Naive thymus-derived CD4-positive, alpha-beta T cell (primary cell): ENCODE results near the gene DPYSL4. TPM values are rescaled to one million over a fixed set of nuclear protein-coding genes. Genes with fewer than 3 reads are reported as not detected.

Experiments
- ATAC-seq: fragments of 150-1000 bp; cut with Tn5 transposase; 2 replicates; pipeline ENCODE4 v1.10.0; 2021; ENCODE audit warnings: mild to moderate bottlenecking, moderate library complexity
- CTCF ChIA-PET: fragments of 350-600 bp; sonication (Branson Sonifier 250); formaldehyde crosslinking; loops from one replicate; lab custom pipeline; 2021; ENCODE audit warnings: antibody characterized with exemption; lab: Charles Lee
- POLR2A ChIA-PET: fragments of 350-600 bp; sonication (Branson Sonifier 250); formaldehyde crosslinking; loops from one replicate; lab custom pipeline; 2021; ENCODE audit warnings: antibody characterized with exemption, inconsistent platforms; lab: Charles Lee
- DNase-seq, 9 donors: peaks; one replicate each; pipeline versions ENCODE4 v3.0.0 to v3.0.0-alpha.2; 2020 to 2022; ENCODE audit warnings: mixed read lengths in 1 of 9
- H3K27ac ChIP-seq: one replicate; pipeline ENCODE4 v1.7.0; 2013; ENCODE audit warnings: mild to moderate bottlenecking, low read depth, low read length, moderate library complexity
- H3K27me3 ChIP-seq, 2 donors: one replicate each; pipeline ENCODE4 v1.7.0; 2013; ENCODE audit warnings: low read length in 2 of 2, mild to moderate bottlenecking in 2 of 2, moderate library complexity in 2 of 2; ENCODE audit not compliant: control insufficient read depth in 2 of 2, insufficient read depth in 2 of 2
- H3K36me3 ChIP-seq, 3 experiments: 1 replicate in 2 of 3; 2 replicates in 1 of 3; pipeline ENCODE4 v1.7.0; 2013; ENCODE audit warnings: low read length in 3 of 3, mild to moderate bottlenecking in 3 of 3, moderate library complexity in 1 of 3; ENCODE audit not compliant: insufficient read depth in 3 of 3, control insufficient read depth in 2 of 3
- H3K4me1 ChIP-seq, 2 donors: one replicate each; pipeline ENCODE4 v1.7.0; 2013; ENCODE audit warnings: low read length in 2 of 2, mild to moderate bottlenecking in 2 of 2, moderate library complexity in 1 of 2; ENCODE audit not compliant: control insufficient read depth in 2 of 2, insufficient read depth in 2 of 2
- H3K4me3 ChIP-seq: 2 replicates; pipeline ENCODE4 v1.7.0; 2013; ENCODE audit warnings: mild to moderate bottlenecking, low read length
- H3K9me3 ChIP-seq, 3 experiments: 1 replicate in 2 of 3; 2 replicates in 1 of 3; pipeline ENCODE4 v1.7.0; 2013; ENCODE audit warnings: low read length in 3 of 3; ENCODE audit not compliant: control insufficient read depth in 2 of 3
- H3K27ac Mint-ChIP-seq, 9 donors: one replicate each; pipeline ENCODE4 v1.8.0; 2020 to 2022; ENCODE audit warnings: mixed read lengths in 9 of 9, mild to moderate bottlenecking in 8 of 9, moderate library complexity in 5 of 9, inconsistent platforms in 2 of 9
- H3K27me3 Mint-ChIP-seq, 5 donors: one replicate each; pipeline ENCODE4 v1.8.0; 2021 to 2022; ENCODE audit warnings: mixed read lengths in 5 of 5, mild to moderate bottlenecking in 1 of 5
- H3K36me3 Mint-ChIP-seq, 5 donors: one replicate each; pipeline ENCODE4 v1.8.0; 2020 to 2022; ENCODE audit warnings: mixed read lengths in 5 of 5, mild to moderate bottlenecking in 3 of 5, inconsistent platforms in 1 of 5
- H3K4me1 Mint-ChIP-seq, 7 donors: one replicate each; pipeline ENCODE4 v1.8.0; 2020 to 2022; ENCODE audit warnings: mixed read lengths in 7 of 7, mild to moderate bottlenecking in 3 of 7, inconsistent platforms in 1 of 7
- H3K4me3 Mint-ChIP-seq, 10 donors: one replicate each; pipeline ENCODE4 v1.8.0; 2020 to 2022; ENCODE audit warnings: mild to moderate bottlenecking in 10 of 10, mixed read lengths in 10 of 10, moderate library complexity in 6 of 10, inconsistent platforms in 2 of 10
- H3K9me3 Mint-ChIP-seq, 11 donors: one replicate each; pipeline ENCODE4 v1.8.0; 2020 to 2022; ENCODE audit warnings: mixed read lengths in 11 of 11, mild to moderate bottlenecking in 4 of 11, inconsistent platforms in 1 of 11, moderate library complexity in 1 of 11
- intact Hi-C, 2 donors: fragments of 100-400 bp; cut with micrococcal nuclease; formaldehyde crosslinking; loops; one replicate each; pipeline ENCODE4 v1.15.1; 2023
- polyA plus RNA-seq, 2 donors: library from polyadenylated mRNA; unstranded; fragments of 300-500 nt; fragmentation: Illumina TruSeq; gene quantifications; one replicate each; pipeline ENCODE4 v1.2.3, GENCODE V29; 2021
- total RNA-seq, 6 experiments: library from RNA in 5 of 6; stranded (reverse) in 5 of 6; gene quantifications; 1 replicate in 5 of 6; 2 replicates in 1 of 6; pipeline ENCODE4 v1.2.3 and lab custom pipeline; 2021 to 2026

DPYSL4 gene
- total and polyA plus RNA-seq, 7 experiments from 2014 or later = 0.35 to 60.0 (median 9.4) TPM

DNA sequence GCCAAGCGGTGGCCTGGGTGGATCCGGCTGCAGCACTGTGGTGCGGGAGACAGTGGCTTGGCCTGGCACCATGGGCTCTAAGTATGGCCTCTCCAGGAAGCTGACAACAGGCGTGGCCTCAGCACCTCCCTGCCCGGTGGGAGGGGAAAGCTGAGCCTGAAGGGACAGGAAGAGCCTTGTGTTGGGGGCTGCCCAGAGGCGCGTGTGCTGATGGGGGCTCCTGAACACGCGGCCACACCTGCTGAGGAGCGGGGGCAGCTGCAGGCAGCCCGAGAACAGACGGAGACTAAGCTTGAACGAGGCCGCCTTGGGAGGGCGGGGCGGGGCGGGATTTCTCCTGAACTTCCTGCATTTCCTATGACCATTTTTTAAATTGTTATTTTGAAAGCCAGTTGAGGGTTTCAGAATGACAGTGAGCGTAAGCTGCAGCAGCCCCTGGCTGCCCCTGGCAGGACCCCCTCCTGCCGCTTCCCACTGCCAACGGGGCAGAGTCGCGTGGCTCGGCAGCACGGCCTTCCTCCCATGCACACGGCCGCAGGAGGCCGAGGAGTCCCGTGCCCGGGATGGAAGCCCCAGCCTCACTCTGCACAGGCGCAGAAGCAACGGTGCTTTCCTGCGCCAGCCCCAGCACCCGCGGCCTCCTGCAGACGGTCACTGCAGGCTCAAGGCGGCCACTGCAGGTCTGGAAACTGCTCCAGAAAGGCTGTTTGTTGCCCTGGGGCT is 43.2 kb downstream of the DPYSL4 start:
- H3K9me3 ChIP-seq = no peaks in the 10 kb centered on the region
- H3K36me3 Mint-ChIP-seq = peaks cover 0 to 10% (median 2%) of the 10 kb centered on the region in 5 donors
- CTCF ChIA-PET = no interaction called here
- H3K27me3 ChIP-seq = no peaks in the 10 kb centered on the region
- no peaks in the 10 kb centered on the region for H3K27me3 Mint-ChIP-seq
- peaks cover 0 to 2% (median 0%) of the 10 kb centered on the region in 11 donors for H3K9me3 Mint-ChIP-seq
- POLR2A ChIA-PET = interaction anchor here (0.6 kb wide), 1 partner anchor 1341 kb away, joined by 3 read pairs; no protein-coding TSS in a partner anchor
- intact Hi-C loops = loop anchor here (1.0 to 5.0 kb wide), 2 partner anchors 77 to 102 kb away; partner anchors contain the start of genes LRRC27 (in 1 of the 2) and STK32C (in 1 of the 2)
- DNase-seq = peak in 7 of 9 donors; percentile 8 to 41 (median 35)
- peaks cover 22 to 51% (median 33%) of the 10 kb centered on the region in 7 donors for H3K4me1 Mint-ChIP-seq
- peaks cover 0 to 10% of the 10 kb centered on the region in 2 donors for H3K4me1 ChIP-seq
- ATAC-seq = peak; percentile 52
- peak overlapping the region; percentile 57 for H3K27ac ChIP-seq
- H3K4me3 ChIP-seq = peak overlapping the region; percentile 44
- H3K4me3 Mint-ChIP-seq = peak overlapping the region; percentile 76 to 90 (median 86)
- no peaks in the 10 kb centered on the region for H3K36me3 ChIP-seq
- peak overlapping the region; percentile 85 to 96 (median 92) for H3K27ac Mint-ChIP-seq

DNA sequence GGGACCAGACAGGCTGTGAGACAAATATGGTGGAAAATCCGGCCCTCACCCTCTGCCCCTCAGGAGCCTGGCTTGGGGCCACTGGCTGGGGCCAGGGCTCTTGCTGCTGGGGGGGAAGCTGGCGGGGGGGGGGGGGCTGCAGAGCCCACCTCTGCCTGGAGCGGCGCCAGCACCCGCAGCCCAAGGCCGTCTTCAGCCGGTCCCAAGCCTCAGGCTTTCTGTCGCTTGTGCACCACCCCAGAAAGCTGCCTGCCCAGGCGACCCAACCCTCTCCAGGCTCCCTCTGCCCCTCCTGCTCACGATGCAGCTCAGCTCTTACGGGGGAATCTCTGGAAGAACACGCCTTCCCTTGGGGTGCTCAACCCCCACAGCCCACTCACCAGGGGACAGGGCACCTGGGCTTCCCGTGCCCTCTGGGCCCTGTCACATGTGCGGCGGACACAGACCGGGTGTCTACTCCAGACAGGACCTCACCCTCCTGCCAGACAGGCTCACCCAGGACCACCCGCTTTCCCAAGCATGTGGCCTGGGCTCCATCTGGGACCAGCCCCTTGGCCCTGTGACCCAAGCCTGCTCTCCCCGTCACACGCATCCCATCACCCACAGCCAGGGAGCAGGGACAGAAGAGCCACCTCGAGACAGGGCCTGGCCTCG is 43.9 kb downstream of the DPYSL4 start:
- peak overlapping the region in 8 of 9 donors; percentile 8 to 96 (median 92) for H3K27ac Mint-ChIP-seq
- Histone ChIP-seq H3K4me1 (peaks cover 0 to 10% of the 10 kb centered on the region in 2 donors), H3K27me3 (no peaks in the 10 kb centered on the region), H3K4me3 (no peak overlapping the region), H3K27ac (peak overlapping the region; percentile 57), H3K36me3 (no peaks in the 10 kb centered on the region), H3K9me3 (no peaks in the 10 kb centered on the region)
- H3K4me3 Mint-ChIP-seq = peak overlapping the region in 9 of 10 donors; percentile 82 to 90 (median 86)
- ChIA-PET CTCF (no interaction called here), POLR2A (no interaction called here)
- no peaks in the 10 kb centered on the region for H3K27me3 Mint-ChIP-seq
- peaks cover 22 to 51% (median 33%) of the 10 kb centered on the region in 7 donors for H3K4me1 Mint-ChIP-seq
- intact Hi-C loops = loop anchor here (1.0 to 5.0 kb wide), 2 partner anchors 77 to 102 kb away; partner anchors contain the start of genes LRRC27 (in 1 of the 2) and STK32C (in 1 of the 2)
- ATAC-seq (no peak), DNase-seq (peak in 1 of 9 donors; percentile 6)
- peaks cover 0 to 7% (median 2%) of the 10 kb centered on the region in 5 donors for H3K36me3 Mint-ChIP-seq
- peaks cover 0 to 2% (median 0%) of the 10 kb centered on the region in 11 donors for H3K9me3 Mint-ChIP-seq

DNA sequence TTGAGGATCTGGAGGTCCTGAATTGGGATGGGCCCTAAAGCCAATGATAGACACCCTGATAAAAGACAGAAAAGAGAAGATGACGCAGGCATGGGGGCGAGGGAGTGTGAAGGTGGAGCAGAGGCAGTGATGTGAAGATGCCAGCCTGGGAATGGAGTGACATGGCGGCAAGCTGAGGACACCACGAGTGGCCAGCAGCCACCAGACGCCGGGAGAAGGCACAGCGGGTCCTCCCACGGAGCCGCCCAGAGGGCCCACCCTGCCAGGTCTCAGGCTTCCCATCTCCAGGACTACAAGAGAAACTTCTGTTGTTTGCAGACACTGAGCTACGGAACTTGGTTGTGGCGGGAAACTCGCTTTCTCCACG is 44.9 kb downstream of the DPYSL4 start:
- Mint-ChIP-seq H3K9me3 (peaks cover 0 to 2% (median 0%) of the 10 kb centered on the region in 11 donors), H3K27me3 (no peaks in the 10 kb centered on the region), H3K4me1 (peaks cover 22 to 51% (median 33%) of the 10 kb centered on the region in 7 donors), H3K36me3 (peaks cover 0 to 7% (median 2%) of the 10 kb centered on the region in 5 donors), H3K27ac (peak overlapping the region in 7 of 9 donors; percentile 15 to 92 (median 83)), H3K4me3 (peak overlapping the region in 7 of 10 donors; percentile 10 to 85 (median 67))
- H3K36me3 ChIP-seq = no peaks in the 10 kb centered on the region
- H3K27me3 ChIP-seq = no peaks in the 10 kb centered on the region
- peaks cover 0 to 10% of the 10 kb centered on the region in 2 donors for H3K4me1 ChIP-seq
- no peak overlapping the region for H3K27ac ChIP-seq
- ATAC-seq (no peak), DNase-seq (peak in 1 of 9 donors; percentile 3)
- intact Hi-C loops = loop anchor here in 1 of 2 donors (5.0 kb wide), 1 partner anchor 76 kb away; the partner anchor contains the start of gene STK32C
- H3K4me3 ChIP-seq = no peak overlapping the region
- POLR2A ChIA-PET = no interaction called here
- CTCF ChIA-PET = no interaction called here
- H3K9me3 ChIP-seq = no peaks in the 10 kb centered on the region

DNA sequence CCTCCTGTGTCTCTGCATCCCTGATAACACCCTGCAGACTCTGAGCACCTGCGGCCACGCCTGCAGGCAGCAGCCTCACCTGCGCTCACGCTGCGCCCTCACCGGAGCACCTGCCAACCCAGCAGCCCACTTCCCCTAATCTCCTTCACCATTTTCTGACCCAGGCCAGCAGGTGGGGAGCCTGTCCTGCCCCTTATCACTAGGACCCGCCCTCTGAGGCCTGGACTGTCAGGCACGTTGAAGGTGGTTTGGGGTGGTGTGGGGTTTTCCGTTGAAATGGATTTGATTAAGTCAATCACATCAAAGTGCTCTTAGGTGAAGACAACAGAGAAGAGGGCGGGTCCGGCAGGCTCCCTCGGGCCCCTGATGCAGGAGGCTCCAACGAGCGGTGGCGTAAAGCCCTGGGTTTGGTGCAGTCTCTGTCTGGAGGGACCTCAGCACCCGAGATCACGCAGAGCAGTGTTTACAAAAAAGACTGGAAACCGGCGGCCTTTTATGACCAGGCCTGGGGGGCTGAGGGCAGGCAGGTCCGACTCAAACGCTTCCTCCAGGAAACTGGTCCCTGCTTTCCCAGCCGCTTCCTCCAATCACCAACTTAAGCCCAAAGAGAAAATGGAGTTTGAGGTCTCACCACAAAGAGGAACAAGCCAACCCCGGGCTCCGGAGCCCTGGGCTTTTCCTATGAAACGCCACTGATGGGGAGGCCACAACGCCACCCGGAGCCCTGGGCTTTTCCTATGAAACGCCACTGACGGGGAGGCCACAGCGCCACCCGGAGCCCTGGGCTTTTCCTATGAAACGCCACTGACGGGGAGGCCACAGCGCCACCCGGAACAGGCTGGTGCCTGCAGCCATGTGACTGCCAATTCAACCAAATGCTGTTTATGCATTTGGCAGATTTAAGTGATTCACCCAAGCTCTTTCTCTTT is 45.5 kb downstream of the DPYSL4 start:
- peaks cover 0 to 2% (median 0%) of the 10 kb centered on the region in 11 donors for H3K9me3 Mint-ChIP-seq
- H3K36me3 ChIP-seq = no peaks in the 10 kb centered on the region
- H3K27me3 ChIP-seq = no peaks in the 10 kb centered on the region
- H3K9me3 ChIP-seq = no peaks in the 10 kb centered on the region
- peaks cover 0 to 10% of the 10 kb centered on the region in 2 donors for H3K4me1 ChIP-seq
- intact Hi-C loops = loop anchor here in 1 of 2 donors (5.0 kb wide), 1 partner anchor 75 kb away; the partner anchor contains the start of gene STK32C
- H3K4me3 ChIP-seq = no peak overlapping the region
- DNase-seq = peak in 3 of 9 donors; percentile 7 to 31 (median 20)
- no peaks in the 10 kb centered on the region for H3K27me3 Mint-ChIP-seq
- H3K36me3 Mint-ChIP-seq = peaks cover 0 to 4% (median 2%) of the 10 kb centered on the region in 5 donors
- POLR2A ChIA-PET = no interaction called here
- peak; percentile 51 for ATAC-seq
- peak overlapping the region in 9 of 10 donors; percentile 22 to 70 (median 44) for H3K4me3 Mint-ChIP-seq
- peak overlapping the region in 7 of 9 donors; percentile 15 to 92 (median 83) for H3K27ac Mint-ChIP-seq
- H3K27ac ChIP-seq = no peak overlapping the region
- CTCF ChIA-PET = no interaction called here
- peaks cover 22 to 48% (median 33%) of the 10 kb centered on the region in 7 donors for H3K4me1 Mint-ChIP-seq

DNA sequence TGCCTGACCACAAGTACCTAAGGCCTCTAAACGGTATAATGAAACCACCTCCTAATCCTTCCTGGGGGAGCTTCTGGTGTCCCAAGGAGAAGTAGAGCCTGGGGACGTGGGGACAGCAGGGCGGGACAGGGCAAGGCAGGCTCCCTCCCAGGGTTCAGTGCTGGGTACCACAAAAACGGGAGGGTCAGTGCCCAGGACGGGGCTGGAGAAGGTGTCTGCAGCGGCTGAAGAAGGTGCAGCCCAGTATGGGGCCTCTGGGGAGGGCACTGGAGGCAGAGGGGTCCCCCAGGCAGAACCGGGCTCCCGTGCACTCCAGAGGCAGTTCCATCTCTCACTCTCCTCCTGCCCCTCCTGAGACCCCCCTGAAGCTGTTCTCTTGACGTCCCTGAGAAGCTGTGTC is 46.2 kb downstream of the DPYSL4 start:
- H3K27ac Mint-ChIP-seq = peak overlapping the region in 5 of 9 donors; percentile 28 to 92 (median 55)
- Histone ChIP-seq H3K4me3 (no peak overlapping the region), H3K4me1 (peaks cover 0 to 10% of the 10 kb centered on the region in 2 donors), H3K9me3 (no peaks in the 10 kb centered on the region), H3K27ac (no peak overlapping the region), H3K36me3 (no peaks in the 10 kb centered on the region), H3K27me3 (no peaks in the 10 kb centered on the region)
- peak overlapping the region in 4 of 10 donors; percentile 7 to 70 (median 56) for H3K4me3 Mint-ChIP-seq
- H3K27me3 Mint-ChIP-seq = no peaks in the 10 kb centered on the region
- intact Hi-C loops = loop anchor here in 1 of 2 donors (5.0 kb wide), 1 partner anchor 74 kb away; the partner anchor contains the start of gene STK32C
- peaks cover 22 to 45% (median 32%) of the 10 kb centered on the region in 7 donors for H3K4me1 Mint-ChIP-seq
- peak in 1 of 9 donors; percentile 0 for DNase-seq
- CTCF ChIA-PET = no interaction called here
- H3K36me3 Mint-ChIP-seq = no peaks in the 10 kb centered on the region
- H3K9me3 Mint-ChIP-seq = peaks cover 0 to 2% (median 0%) of the 10 kb centered on the region in 11 donors
- ATAC-seq = no peak
- POLR2A ChIA-PET = no interaction called here
